Subcutaneous adipose tissue (tissue), 4 donors: ENCODE data around the gene SPDYE9. TPM values are rescaled to one million over a fixed set of nuclear protein-coding genes. Genes with fewer than 3 reads are reported as not detected.
"Not testable (repeated sequence)": the region's sequence is repeated elsewhere in the genome, so short reads cannot be mapped to it uniquely, and the experiment has no call there.

Experiments
- small RNA-seq: library from RNA; depleted of rRNA; stranded (forward); fragments of <200 nt; gene quantifications from one replicate; pipeline ENCODE3, GENCODE V24; 2016
- total RNA-seq, 4 donors: library from RNA; depleted of rRNA; stranded (reverse); fragments of >200 nt; gene quantifications; one replicate each; pipeline ENCODE4 v1.1.0, GENCODE V29; 2016
- TF ChIP-seq, protein P1 (sequence below): fragments of 450-650 bp; IDR thresholded peaks from one replicate; pipeline ENCODE4 v1.5.1; 2016; ENCODE audit warnings: low read depth, mild to moderate bottlenecking, control low read depth, antibody characterized with exemption, moderate library complexity

SPDYE9 gene, protein sequence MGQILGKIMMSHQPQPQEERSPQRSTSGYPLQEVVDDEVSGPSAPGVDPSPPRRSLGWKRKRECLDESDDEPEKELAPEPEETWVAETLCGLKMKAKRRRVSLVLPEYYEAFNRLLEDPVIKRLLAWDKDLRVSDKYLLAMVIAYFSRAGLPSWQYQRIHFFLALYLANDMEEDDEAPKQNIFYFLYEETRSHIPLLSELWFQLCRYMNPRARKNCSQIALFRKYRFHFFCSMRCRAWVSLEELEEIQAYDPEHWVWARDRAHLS
- total RNA-seq = not detected

DNA sequence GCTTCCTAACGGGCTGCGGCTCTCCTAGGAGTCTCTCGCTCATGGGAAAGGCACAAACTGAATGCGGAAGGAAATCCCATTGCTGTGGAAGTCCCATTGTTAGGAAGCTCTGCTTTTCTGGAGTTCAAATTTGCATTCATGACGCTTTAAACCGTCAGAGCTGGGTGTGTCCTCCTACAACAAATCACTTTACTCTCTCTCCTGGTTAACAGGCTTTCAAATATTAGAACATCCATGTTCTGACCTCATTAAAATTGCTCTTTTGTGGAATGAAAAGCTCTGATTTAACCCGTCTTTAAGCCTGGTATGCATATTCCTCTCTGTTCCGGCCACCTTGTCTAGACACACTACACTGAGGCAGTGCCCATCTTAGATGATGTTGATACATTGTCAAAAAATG, at the start of gene SPDYE9:
Gene SPDYE9 (minus strand): TSS at position 101 of the 400 bp plus-strand sequence. CDS start 1,800 bp downstream, outside the sequence.
- TF ChIP-seq, protein P1, sequence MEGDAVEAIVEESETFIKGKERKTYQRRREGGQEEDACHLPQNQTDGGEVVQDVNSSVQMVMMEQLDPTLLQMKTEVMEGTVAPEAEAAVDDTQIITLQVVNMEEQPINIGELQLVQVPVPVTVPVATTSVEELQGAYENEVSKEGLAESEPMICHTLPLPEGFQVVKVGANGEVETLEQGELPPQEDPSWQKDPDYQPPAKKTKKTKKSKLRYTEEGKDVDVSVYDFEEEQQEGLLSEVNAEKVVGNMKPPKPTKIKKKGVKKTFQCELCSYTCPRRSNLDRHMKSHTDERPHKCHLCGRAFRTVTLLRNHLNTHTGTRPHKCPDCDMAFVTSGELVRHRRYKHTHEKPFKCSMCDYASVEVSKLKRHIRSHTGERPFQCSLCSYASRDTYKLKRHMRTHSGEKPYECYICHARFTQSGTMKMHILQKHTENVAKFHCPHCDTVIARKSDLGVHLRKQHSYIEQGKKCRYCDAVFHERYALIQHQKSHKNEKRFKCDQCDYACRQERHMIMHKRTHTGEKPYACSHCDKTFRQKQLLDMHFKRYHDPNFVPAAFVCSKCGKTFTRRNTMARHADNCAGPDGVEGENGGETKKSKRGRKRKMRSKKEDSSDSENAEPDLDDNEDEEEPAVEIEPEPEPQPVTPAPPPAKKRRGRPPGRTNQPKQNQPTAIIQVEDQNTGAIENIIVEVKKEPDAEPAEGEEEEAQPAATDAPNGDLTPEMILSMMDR = not testable (repeated sequence)

DNA sequence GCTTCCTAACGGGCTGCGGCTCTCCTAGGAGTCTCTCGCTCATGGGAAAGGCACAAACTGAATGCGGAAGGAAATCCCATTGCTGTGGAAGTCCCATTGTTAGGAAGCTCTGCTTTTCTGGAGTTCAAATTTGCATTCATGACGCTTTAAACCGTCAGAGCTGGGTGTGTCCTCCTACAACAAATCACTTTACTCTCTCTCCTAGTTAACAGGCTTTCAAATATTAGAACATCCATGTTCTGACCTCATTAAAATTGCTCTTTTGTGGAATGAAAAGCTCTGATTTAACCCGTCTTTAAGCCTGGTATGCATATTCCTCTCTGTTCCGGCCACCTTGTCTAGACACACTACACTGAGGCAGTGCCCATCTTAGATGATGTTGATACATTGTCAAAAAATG, 28.0 kb downstream of the SPDYE9 start, which contains the start of gene SPDYE11:
Gene SPDYE11 (minus strand): TSS at position 101 of the 400 bp plus-strand sequence. CDS start 1,800 bp downstream, outside the sequence.
- TF ChIP-seq, protein P1 = not testable (repeated sequence)

DNA sequence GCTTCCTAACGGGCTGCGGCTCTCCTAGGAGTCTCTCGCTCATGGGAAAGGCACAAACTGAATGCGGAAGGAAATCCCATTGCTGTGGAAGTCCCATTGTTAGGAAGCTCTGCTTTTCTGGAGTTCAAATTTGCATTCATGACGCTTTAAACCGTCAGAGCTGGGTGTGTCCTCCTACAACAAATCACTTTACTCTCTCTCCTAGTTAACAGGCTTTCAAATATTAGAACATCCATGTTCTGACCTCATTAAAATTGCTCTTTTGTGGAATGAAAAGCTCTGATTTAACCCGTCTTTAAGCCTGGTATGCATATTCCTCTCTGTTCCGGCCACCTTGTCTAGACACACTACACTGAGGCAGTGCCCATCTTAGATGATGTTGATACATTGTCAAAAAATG, 56.2 kb downstream of the SPDYE9 start, which contains the start of gene SPDYE8:
Gene SPDYE8 (minus strand): TSS at position 101 of the 400 bp plus-strand sequence. CDS start 1,800 bp downstream, outside the sequence.
- TF ChIP-seq, protein P1 = not testable (repeated sequence)

Small RNA genes lying within 50 kb of the gene (small RNA-seq; reads per million reads assigned to genes)
- gene RF00019 = 0.49 reads per million

Other genes with a start within 250 kb of the SPDYE9 start
- gene POM121, start 160.9 kb downstream of the SPDYE9 start, total RNA-seq = 10 to 100 TPM; 11.5 to 28.1 (median 15.2) TPM
- gene TRIM74, start 116.6 kb downstream of the SPDYE9 start, total RNA-seq = under 1 TPM in 1 of 4 donors, not detected in 3; 0.94 TPM
- gene SPDYE8, start 56.3 kb downstream of the SPDYE9 start, total RNA-seq = not detected
- not detected for gene SPDYE11, start 28.1 kb downstream of the SPDYE9 start, total RNA-seq
- 10 to 100 TPM in 3 of 4 donors, 1 to 10 TPM in 1; 9.9 to 16.3 (median 15.0) TPM for gene NSUN5, start 222.8 kb upstream of the SPDYE9 start, total RNA-seq
- 1 to 10 TPM in 1 of 4 donors, under 1 TPM in 2, not detected in 1; 0.34 to 1.8 (median 0.94) TPM for gene TRIM50, start 242.0 kb upstream of the SPDYE9 start, total RNA-seq
- not detected for gene FKBP6, start 242.1 kb upstream of the SPDYE9 start, total RNA-seq